IPS DF 4.7 (cell line): ENCODE measurements around the gene OR10G2.

Experiments used
- DNase-seq: peaks from one replicate; pipeline ENCODE4 v3.0.0-alpha.2; 2013; ENCODE audit warnings: low spot score; ENCODE audit errors: extremely low read depth

OR10G2 gene

DNA sequence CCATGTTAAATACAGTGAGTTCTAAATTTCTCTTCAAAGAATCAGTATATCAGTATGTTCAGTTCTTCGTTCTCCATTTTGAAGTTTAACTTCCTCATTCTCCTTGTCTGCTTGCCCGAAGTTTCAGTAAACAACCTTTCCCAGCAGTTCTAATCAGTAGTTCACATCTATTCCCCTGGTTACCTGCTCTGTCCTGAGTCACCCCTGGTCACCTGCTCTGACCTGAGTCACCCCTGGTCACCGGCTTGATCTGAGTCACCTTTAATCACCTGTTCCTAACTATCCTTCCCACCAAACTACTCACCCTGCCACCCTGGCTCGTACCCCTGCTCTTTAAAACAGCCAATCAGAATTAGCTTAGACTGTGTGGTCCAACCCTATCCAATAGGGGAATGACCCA lies 45.4 kb downstream of the OR10G2 start:
- no peak for DNase-seq
